Activated naive CD8-positive, alpha-beta T cell (primary cell): ENCODE data around the gene GSTM4.

Experiments
- H3K27ac Mint-ChIP-seq: one replicate; pipeline ENCODE4 v1.8.0; 2021; ENCODE audit warnings: mixed read lengths
- H3K27me3 Mint-ChIP-seq: one replicate; pipeline ENCODE4 v1.8.0; 2021; ENCODE audit warnings: mixed read lengths
- H3K36me3 Mint-ChIP-seq: one replicate; pipeline ENCODE4 v1.8.0; 2021; ENCODE audit warnings: mixed read lengths
- H3K4me1 Mint-ChIP-seq: one replicate; pipeline ENCODE4 v1.8.0; 2021; ENCODE audit warnings: low read depth, mixed read lengths
- H3K4me3 Mint-ChIP-seq: one replicate; pipeline ENCODE4 v1.8.0; 2021; ENCODE audit warnings: mild to moderate bottlenecking, mixed read lengths
- H3K9me3 Mint-ChIP-seq: one replicate; pipeline ENCODE4 v1.8.0; 2021; ENCODE audit warnings: low read depth, mixed read lengths

Gene GSTM4

GRCh38 chr1:109655615-109656519 is at the start of gene GSTM4:
GSTM4 (plus strand) TSS chr1:109656099; CDS start chr1:109656390, 291 bp downstream.
- Mint-ChIP-seq H3K36me3 (no peaks in the 10 kb centered on the region), H3K4me1 (peaks cover 24% of the 10 kb centered on the region), H3K4me3 (peak within 1 kb of the TSS; percentile 94), H3K27me3 (no peaks in the 10 kb centered on the region), H3K27ac (peak within 1 kb of the TSS; percentile 88), H3K9me3 (no peaks in the 10 kb centered on the region)

- H3K27ac Mint-ChIP-seq = no peak overlapping the region
- no peaks in the 10 kb centered on the region for H3K4me1 Mint-ChIP-seq
- H3K27me3 Mint-ChIP-seq = no peaks in the 10 kb centered on the region
- H3K9me3 Mint-ChIP-seq = no peaks in the 10 kb centered on the region
- no peak overlapping the region for H3K4me3 Mint-ChIP-seq
- H3K36me3 Mint-ChIP-seq = no peaks in the 10 kb centered on the region
Observed at GRCh38 chr1:109609881-109610280, 46.0 kb upstream of the GSTM4 start.

DNA sequence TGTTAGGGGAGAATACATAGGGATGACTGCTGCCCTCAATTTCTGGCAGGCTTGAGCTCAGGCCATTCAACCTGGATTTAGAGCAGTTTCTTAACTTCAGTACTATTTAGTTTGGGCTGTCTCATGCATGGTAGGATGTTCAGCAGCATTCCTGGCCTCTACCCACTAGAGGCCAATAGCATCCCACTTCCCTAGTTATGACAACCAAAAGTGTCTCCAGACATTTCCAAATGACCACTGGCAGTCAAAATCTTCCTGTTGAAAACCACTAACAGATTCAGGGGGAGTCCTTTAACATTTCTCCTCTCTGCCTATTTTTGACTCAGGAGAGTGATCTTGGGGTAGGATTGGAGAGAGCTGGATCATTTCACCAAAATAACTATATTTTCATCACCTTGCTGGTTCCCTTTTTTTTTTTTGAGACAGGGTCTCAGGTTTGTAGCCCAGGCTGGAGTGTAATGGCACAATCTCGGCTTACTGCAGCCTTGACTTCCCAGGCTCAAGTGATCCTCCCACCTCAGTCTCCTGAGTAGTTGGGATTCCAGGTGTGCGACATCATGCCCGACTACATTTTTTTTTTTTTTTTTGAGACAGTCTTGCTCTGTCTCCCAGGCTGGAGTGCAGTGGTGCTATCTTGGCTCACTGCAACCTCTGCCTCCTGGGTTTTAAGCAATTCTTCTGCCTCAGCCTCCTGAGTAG is 45.1 kb upstream of the GSTM4 start:
- no peaks in the 10 kb centered on the region for H3K9me3 Mint-ChIP-seq
- no peaks in the 10 kb centered on the region for H3K4me1 Mint-ChIP-seq
- no peaks in the 10 kb centered on the region for H3K36me3 Mint-ChIP-seq
- H3K27me3 Mint-ChIP-seq = no peaks in the 10 kb centered on the region
- no peak overlapping the region for H3K27ac Mint-ChIP-seq
- no peak overlapping the region for H3K4me3 Mint-ChIP-seq

DNA sequence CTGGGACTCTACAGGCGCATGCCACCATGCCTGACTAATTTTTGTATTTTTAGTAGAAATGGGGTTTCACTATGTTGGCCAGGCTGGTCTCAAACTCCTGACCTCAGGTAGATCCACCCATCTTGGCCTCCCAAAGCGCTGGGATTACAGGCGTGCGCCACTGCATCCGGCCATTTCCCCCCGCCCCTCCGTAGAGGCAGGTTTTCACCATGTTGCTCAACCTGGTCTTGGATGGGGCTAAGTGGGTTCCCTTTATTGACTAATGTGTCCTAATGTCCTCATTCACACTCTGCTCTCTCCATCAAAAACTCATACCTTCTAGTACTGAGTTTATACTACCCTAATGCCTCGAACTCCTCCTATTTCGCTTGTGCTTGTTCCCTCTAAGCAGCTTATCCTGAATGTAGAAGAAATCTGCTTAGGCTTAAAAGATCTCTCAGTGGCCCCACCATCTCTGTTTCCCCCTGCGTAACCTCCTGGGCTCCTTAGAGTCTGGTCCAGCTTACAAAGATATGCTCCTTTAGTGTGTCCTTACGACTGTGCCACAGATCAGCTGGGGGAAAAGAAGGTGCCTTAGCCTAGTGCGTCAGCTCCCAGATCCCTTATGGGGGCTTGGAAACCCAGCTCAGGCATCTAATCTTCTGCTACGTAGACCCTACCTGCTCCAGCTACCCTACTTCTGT is 44.5 kb upstream of the GSTM4 start:
- peaks cover 7% of the 10 kb centered on the region for H3K4me1 Mint-ChIP-seq
- H3K36me3 Mint-ChIP-seq = no peaks in the 10 kb centered on the region
- no peaks in the 10 kb centered on the region for H3K9me3 Mint-ChIP-seq
- H3K27me3 Mint-ChIP-seq = no peaks in the 10 kb centered on the region
- H3K4me3 Mint-ChIP-seq = no peak overlapping the region
- H3K27ac Mint-ChIP-seq = no peak overlapping the region

DNA sequence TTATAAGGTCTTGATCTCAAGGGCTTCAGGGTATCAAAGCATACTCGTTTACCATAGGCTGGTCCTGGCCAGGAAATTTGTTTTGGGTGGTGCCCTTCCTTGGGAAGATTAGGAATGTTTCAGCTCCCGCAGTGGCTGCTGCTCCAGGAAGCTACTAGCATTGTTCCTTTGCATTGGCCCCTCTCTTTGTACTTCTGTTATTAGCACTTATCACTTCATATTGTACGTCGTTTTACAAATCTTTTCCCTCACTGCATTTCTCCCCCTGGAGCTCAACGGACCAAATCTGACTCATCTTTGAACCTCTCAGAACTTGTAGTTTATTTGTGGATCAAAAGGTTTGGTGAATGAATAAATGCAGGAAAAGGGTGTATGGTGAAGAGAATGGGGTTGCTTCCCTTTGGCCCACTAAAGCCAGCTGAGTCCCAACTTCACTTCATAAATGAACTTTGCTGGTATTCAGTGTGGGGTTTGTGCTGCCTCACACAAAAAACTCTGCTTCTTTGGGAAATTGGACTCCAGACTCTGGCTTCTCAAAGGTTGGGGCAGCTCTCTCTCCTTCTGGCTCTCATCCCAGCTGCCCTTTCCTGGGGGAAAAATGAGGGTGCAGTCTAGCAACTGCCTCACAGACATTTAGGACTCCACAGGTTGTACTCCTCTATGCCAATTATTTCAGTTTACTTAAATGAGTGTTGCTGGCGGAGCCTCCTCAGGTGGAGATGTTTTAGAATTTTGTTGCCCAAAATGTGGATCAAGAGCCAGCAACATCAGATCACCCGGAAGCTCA is 42.3 kb upstream of the GSTM4 start:
- no peak overlapping the region for H3K27ac Mint-ChIP-seq
- H3K4me3 Mint-ChIP-seq = no peak overlapping the region
- no peaks in the 10 kb centered on the region for H3K27me3 Mint-ChIP-seq
- H3K36me3 Mint-ChIP-seq = no peaks in the 10 kb centered on the region
- H3K4me1 Mint-ChIP-seq = peaks cover 21% of the 10 kb centered on the region
- no peaks in the 10 kb centered on the region for H3K9me3 Mint-ChIP-seq

GRCh38 chr1:109615879-109616278 is 40.0 kb upstream of the GSTM4 start:
- Mint-ChIP-seq H3K4me3 (no peak overlapping the region), H3K9me3 (no peaks in the 10 kb centered on the region), H3K4me1 (peaks cover 29% of the 10 kb centered on the region), H3K27me3 (no peaks in the 10 kb centered on the region), H3K27ac (peak overlapping the region; percentile 22), H3K36me3 (no peaks in the 10 kb centered on the region)

GRCh38 chr1:109616391-109616790 is 39.5 kb upstream of the GSTM4 start:
- H3K4me1 Mint-ChIP-seq = peaks cover 29% of the 10 kb centered on the region
- no peaks in the 10 kb centered on the region for H3K27me3 Mint-ChIP-seq
- H3K36me3 Mint-ChIP-seq = no peaks in the 10 kb centered on the region
- no peaks in the 10 kb centered on the region for H3K9me3 Mint-ChIP-seq
- H3K4me3 Mint-ChIP-seq = no peak overlapping the region
- no peak overlapping the region for H3K27ac Mint-ChIP-seq

DNA sequence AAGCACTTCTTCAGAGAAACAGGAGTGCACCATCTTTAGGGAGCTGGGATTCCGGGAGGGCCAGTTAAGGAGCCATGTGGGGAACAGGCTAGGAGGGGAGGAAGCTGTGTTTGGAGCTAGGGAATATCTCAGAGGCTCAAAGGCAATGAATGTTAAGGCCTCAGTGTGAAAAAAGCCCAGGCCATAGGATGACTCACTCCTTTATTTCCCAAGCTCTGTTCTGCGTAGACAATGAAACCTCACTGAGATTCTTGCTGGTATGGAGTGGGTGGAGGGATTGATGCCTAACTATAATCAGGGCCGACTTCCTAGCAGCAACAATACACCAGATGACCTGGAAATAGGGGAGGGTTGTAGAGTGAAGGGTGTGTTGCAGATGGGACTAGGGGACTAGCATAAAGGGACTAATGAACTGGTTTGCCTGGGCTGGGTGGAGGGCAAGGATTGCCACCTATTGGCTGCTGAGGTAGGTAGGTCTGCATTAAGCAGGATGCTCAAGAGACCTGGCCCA is 38.6 kb upstream of the GSTM4 start:
- H3K4me3 Mint-ChIP-seq = peak overlapping the region; percentile 11
- H3K27ac Mint-ChIP-seq = no peak overlapping the region
- H3K27me3 Mint-ChIP-seq = no peaks in the 10 kb centered on the region
- H3K4me1 Mint-ChIP-seq = peaks cover 38% of the 10 kb centered on the region
- H3K9me3 Mint-ChIP-seq = no peaks in the 10 kb centered on the region
- H3K36me3 Mint-ChIP-seq = no peaks in the 10 kb centered on the region

DNA sequence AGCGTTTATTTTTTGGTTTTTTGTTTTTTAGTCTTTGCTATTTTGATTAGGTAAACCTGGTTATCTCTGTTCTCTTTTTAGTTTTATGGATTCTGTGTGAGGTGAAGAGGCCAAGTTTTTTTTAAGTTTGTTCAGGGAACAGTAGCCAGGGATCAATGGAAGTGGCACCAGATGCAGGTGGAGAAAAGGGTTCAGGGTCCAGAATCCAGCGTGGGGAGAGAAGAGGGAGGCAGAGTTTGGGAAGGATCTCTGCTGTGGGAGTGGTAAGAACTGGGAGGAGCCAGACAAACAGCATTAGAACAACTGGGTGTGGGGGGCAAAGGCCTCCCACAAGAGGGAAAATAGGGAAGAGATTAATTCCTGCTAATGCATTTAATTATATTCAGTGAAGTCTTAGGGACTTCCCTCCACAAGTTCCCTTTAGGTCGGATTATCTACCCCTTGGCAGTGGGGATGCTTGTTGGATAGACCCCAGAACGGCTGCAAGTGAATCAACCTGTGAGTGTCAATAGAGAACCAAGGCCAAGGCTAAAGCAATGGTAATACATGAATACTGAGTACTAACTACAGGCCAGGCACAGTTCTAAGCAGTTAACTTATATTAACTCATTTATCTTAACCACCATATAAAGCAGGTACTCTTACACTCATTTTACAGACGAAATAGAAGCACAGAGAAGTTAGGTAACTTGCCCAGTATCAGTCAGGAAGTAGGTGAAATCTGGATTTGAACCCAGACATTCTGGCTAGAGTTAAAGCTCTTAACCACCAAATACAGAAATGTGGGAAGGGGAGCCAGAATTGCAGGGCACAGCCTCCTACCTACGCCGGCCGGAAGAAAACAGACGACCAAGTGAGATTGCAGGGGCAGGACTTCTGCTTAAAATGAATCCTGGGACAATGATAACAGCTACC is 37.0 kb upstream of the GSTM4 start:
- Mint-ChIP-seq H3K4me3 (peak overlapping the region; percentile 98), H3K9me3 (no peaks in the 10 kb centered on the region), H3K4me1 (peaks cover 53% of the 10 kb centered on the region), H3K27me3 (no peaks in the 10 kb centered on the region), H3K36me3 (no peaks in the 10 kb centered on the region), H3K27ac (peak overlapping the region; percentile 98)

DNA sequence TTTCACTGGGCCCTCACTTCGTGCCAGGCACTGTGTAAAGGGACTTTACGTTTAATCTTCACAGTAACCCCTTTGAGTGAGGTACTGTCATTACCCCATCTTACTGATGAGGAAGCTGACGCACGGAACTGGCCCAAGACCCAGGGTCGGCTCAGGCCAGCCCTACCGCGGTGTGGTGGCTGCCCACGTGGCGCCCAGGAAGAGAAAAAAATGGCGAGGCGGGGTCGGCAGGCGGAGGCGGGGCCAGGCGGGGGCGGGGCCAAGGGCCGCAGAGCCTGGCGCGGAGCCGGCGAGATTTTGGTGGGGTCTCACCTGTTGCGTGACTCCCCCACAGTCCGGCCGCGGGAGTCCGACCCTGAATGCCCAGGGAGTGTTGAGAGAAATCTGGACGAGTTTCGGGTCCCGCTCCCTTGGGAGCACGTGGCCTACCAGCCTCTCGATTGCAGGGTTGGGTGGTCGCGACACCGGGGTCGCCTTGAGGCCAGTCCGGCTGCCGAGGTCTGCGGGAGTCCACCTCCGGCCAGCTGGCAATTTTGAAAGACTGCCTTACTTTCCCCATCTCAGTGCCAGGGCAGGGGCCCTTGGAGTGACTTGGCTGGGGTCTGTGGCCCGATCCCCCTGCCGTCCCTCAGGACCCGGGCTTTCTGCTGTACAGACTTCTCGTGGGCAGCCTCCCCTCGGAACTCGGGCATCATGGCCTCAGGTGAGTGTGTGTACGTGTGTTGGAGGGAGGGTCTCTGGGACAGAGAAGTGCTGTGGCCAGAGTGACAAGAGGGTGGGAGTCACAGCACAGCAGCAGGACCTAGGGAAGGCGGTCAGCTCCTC is 36.1 kb upstream of the GSTM4 start, which contains the start of the genes AMPD2 and GNAT2:
Gene AMPD2 (plus strand): TSS at position 262 of the 825 bp plus-strand sequence. CDS start 1,339 bp downstream, outside the sequence.
Gene GNAT2 (minus strand): TSS at position 41 of the 825 bp plus-strand sequence. CDS start 6,746 bp downstream, outside the sequence.
- Mint-ChIP-seq H3K9me3 (no peaks in the 10 kb centered on the region), H3K27me3 (no peaks in the 10 kb centered on the region), H3K27ac (peak within 1 kb of the TSS; percentile 98), H3K4me3 (peak within 1 kb of the TSS; percentile 98), H3K36me3 (no peaks in the 10 kb centered on the region), H3K4me1 (peaks cover 61% of the 10 kb centered on the region)

GRCh38 chr1:109620401-109620791 is 35.5 kb upstream of the GSTM4 start:
- no peaks in the 10 kb centered on the region for H3K9me3 Mint-ChIP-seq
- H3K4me3 Mint-ChIP-seq = peak overlapping the region; percentile 98
- H3K4me1 Mint-ChIP-seq = peaks cover 61% of the 10 kb centered on the region
- H3K36me3 Mint-ChIP-seq = no peaks in the 10 kb centered on the region
- peak overlapping the region; percentile 98 for H3K27ac Mint-ChIP-seq
- H3K27me3 Mint-ChIP-seq = no peaks in the 10 kb centered on the region

DNA sequence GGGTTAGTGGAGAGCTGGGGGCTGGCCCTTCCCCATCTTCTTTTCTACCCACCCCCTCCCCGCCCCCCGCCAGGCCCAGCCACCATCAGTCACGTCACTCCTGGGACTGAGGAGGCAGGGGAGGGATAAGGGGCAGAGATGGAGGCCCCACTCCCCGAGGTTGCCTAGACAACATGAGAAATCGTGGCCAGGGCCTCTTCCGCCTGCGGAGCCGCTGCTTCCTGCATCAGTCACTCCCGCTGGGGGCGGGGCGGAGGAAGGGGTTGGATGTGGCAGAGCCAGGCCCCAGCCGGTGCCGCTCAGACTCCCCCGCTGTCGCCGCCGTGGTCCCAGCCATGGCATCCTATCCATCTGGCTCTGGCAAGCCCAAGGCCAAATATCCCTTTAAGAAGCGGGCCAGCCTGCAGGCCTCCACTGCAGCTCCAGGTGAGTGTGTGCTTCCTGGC is 35.0 kb upstream of the GSTM4 start:
- H3K4me1 Mint-ChIP-seq = peaks cover 60% of the 10 kb centered on the region
- no peaks in the 10 kb centered on the region for H3K27me3 Mint-ChIP-seq
- peak overlapping the region; percentile 98 for H3K4me3 Mint-ChIP-seq
- H3K27ac Mint-ChIP-seq = peak overlapping the region; percentile 98
- no peaks in the 10 kb centered on the region for H3K9me3 Mint-ChIP-seq
- H3K36me3 Mint-ChIP-seq = no peaks in the 10 kb centered on the region
